ENCODE measurements around the gene PDLIM3.
"Not testable (repeated sequence)": the region's sequence is repeated elsewhere in the genome, so short reads cannot be mapped to it uniquely, and the experiment has no call there.

The PDLIM3 gene

GRCh38 chr4:185559251-185559914, 24.1 kb upstream of the PDLIM3 start:
- not testable (repeated sequence) for H3K4me3 ChIP-seq (ENCODE audit: low read depth, low read length); DNase-seq (ENCODE audit: low read depth)

- no peak overlapping the region for H3K4me3 ChIP-seq (ENCODE audit: low read depth, low read length)
- no peak for DNase-seq (ENCODE audit: low read depth)
These were observed 19.2 kb upstream of the PDLIM3 start for GRCh38 chr4:185554365-185555126.

GRCh38 chr4:185552254-185552653, 16.9 kb upstream of the PDLIM3 start:
- no peak for DNase-seq (ENCODE audit: low read depth)
- H3K4me3 ChIP-seq (ENCODE audit: low read depth, low read length), result no peak overlapping the region

GRCh38 chr4:185550933-185551332, 15.6 kb upstream of the PDLIM3 start:
- DNase-seq (ENCODE audit: low read depth), result no peak
- H3K4me3 ChIP-seq (ENCODE audit: low read depth, low read length), result no peak overlapping the region

DNA sequence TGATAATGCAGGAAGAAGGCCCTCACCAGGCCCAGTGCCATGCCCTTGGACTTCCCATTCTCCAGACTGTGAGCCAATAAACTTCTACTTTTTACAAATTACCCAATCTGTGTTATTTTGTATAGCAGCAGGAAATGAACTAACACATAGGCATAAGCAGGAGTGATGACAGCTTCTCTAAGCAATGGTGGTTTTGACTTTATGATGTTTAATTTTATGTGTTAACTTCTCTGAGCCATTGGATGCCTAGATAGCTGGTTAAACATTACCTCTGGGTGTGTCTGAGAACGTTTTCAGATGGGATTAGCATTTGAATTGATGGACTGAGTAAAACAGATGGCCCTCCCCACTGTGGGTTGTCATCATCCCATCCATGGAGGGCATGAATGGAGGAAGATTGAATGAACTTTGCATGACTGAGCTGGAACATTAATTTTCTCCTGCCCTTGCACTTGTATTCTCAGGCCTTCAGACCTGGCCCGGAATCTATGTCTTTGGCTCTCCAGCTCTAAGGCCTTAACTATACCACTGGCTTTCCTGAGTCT, 13.9 kb upstream of the PDLIM3 start:
- DNase-seq (ENCODE audit: low read depth), result no peak
- no peak overlapping the region for H3K4me3 ChIP-seq (ENCODE audit: low read depth, low read length)

- no peak for DNase-seq (ENCODE audit: low read depth)
- no peak overlapping the region for H3K4me3 ChIP-seq (ENCODE audit: low read depth, low read length)
These were observed 13.3 kb upstream of the PDLIM3 start for GRCh38 chr4:185548587-185548986.

DNA sequence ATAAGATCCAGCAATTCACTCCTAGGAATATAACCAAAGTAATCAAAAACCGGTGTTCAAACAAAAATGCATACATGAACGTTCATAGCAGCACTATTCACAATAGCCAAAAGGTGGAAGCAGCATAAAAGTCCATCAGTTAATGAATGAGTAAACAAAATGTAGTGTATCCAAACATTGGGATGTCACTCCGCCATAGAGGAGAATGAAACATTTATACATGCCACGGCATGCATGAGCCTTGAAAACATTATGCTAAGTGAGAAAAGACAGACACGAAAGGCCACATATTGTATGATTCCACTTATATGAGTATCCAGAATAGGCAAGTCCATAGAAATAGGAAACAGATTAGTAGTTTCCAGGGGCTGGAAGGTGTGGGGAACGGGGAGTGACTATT, 11.0 kb upstream of the PDLIM3 start:
- H3K4me3 ChIP-seq (ENCODE audit: low read depth, low read length), result no peak overlapping the region
- no peak for DNase-seq (ENCODE audit: low read depth)

- no peak overlapping the region for H3K4me3 ChIP-seq (ENCODE audit: low read depth, low read length)
- DNase-seq (ENCODE audit: low read depth), result no peak
These were observed 7.5 kb upstream of the PDLIM3 start for GRCh38 chr4:185542626-185543315.

DNA sequence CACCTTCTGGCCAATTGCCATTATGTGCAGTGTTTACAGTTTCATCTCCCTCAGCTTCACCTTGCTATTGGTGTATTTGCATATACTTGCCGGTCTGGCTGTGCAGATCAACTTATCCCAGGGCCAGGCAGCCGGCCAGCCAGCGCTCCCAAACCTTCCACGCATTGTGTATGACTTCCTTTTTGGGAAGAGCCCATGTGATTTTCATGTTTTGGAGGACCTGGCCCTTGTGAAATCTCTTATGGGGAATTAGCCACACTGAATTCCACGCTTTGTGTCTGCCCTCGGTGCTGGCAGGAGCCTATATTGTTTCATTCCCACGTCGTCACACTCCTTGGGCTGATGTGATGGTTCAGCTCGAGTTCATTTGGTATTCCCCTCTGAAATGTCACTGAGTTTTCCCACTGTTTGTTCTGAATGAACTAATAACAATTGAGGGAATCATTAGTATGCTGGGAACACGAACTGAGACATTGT, 6.0 kb upstream of the PDLIM3 start:
- H3K4me3 ChIP-seq (ENCODE audit: low read depth, low read length), result no peak overlapping the region
- DNase-seq (ENCODE audit: low read depth), result no peak

DNA sequence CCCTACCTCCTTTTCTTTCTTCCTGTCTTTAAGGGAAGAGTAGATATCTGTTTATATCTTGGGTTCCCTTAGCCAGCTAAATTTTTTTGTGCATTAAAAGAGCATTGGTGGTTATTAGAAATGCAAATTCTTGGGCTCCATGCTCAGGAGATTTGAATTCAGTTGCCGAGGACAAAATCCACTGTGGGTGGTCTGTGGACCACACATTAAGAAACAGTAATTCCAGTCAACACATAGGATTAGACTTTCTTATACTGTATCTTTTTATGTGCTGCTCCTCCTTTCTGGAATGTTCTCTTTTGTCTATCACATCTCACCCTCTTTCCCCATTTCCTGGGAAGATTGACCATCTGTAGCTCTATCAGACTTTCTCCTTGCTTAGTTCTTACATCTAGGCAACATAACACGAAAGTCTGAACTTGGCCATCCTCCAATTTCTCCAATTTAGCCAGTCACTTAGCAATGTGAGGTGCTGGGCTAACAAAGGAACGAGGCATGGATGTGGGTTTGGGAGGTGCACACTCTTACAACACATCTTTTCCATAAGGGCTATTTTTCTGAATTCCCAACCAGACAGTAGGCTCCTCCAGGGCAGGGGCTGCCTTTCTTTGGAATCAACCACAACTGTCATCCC, 5.3 kb upstream of the PDLIM3 start:
- no peak for DNase-seq (ENCODE audit: low read depth)
- H3K4me3 ChIP-seq (ENCODE audit: low read depth, low read length), result no peak overlapping the region

GRCh38 chr4:185540040-185540439, 4.7 kb upstream of the PDLIM3 start:
- H3K4me3 ChIP-seq (ENCODE audit: low read depth, low read length), result no peak overlapping the region
- no peak for DNase-seq (ENCODE audit: low read depth)

- no peak for DNase-seq (ENCODE audit: low read depth)
These were observed 3.5 kb upstream of the PDLIM3 start for GRCh38 chr4:185538806-185539205.

GRCh38 chr4:185536411-185536709, 1.1 kb upstream of the PDLIM3 start:
- no peak for DNase-seq (ENCODE audit: low read depth)
- H3K4me3 ChIP-seq (ENCODE audit: low read depth, low read length), result peak overlapping the region; percentile 69

More at GRCh38 chr4:185538806-185539205, 3.5 kb upstream of the PDLIM3 start:
- no peak overlapping the region for H3K4me3 ChIP-seq (ENCODE audit: low read depth, low read length)

GRCh38 chr4:185535612-185536410, 504 bp upstream of the PDLIM3 start:
- H3K4me3 ChIP-seq (ENCODE audit: low read depth, low read length), result peak overlapping the region; percentile 69
- no peak for DNase-seq (ENCODE audit: low read depth)

- peak overlapping the region; percentile 69 for H3K4me3 ChIP-seq (ENCODE audit: low read depth, low read length)
These were observed 819 bp downstream of the PDLIM3 start for GRCh38 chr4:185534511-185534865.

GRCh38 chr4:185532795-185533324, 2.4 kb downstream of the PDLIM3 start:
- DNase-seq (ENCODE audit: low read depth), result no peak
- peak overlapping the region; percentile 39 for H3K4me3 ChIP-seq (ENCODE audit: low read depth, low read length)

More at GRCh38 chr4:185534511-185534865, 819 bp downstream of the PDLIM3 start:
- no peak for DNase-seq (ENCODE audit: low read depth)

GRCh38 chr4:185532293-185532692, 3.0 kb downstream of the PDLIM3 start:
- no peak for DNase-seq (ENCODE audit: low read depth)
- peak overlapping the region; percentile 39 for H3K4me3 ChIP-seq (ENCODE audit: low read depth, low read length)

DNA sequence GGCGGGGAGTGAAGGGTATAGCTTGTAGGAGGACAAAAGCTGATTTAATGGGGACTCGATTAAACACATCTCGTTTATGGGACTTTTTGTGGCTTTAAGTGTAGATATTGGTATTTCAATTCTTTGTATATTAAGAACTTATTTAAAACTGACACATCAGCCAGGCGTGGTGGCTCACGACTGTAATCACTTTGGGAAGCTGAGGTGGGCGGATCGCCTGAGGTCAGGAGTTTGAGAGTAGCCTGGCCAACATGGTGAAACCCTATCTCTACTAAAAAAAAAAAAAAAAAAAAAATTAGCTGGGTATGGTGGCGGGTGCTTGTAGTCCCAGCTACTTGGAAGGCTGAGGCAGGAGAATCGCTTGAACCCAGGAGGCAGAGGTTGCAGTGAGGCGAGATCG, 3.7 kb downstream of the PDLIM3 start:
- H3K4me3 ChIP-seq (ENCODE audit: low read depth, low read length); DNase-seq (ENCODE audit: low read depth): not testable (repeated sequence)

GRCh38 chr4:185529413-185529812, 5.9 kb downstream of the PDLIM3 start:
- no peak for DNase-seq (ENCODE audit: low read depth)
- H3K4me3 ChIP-seq (ENCODE audit: low read depth, low read length), result no peak overlapping the region
